HG03354 (cell line): Measurements from ENCODE around the gene CPLX1.
"Not testable (repeated sequence)": the region's sequence is repeated elsewhere in the genome, so short reads cannot be mapped to it uniquely, and the experiment has no call there.

Experiments
- ATAC-seq: cut with Tn5 transposase; IDR thresholded peaks from one replicate; pipeline ENCODE4 v1.9.1; 2021; ENCODE audit warnings: mild to moderate bottlenecking; ENCODE audit not compliant: unreplicated experiment, poor library complexity, severe bottlenecking

Gene CPLX1

GRCh38 chr4:784401-785331, 41.3 kb downstream of the CPLX1 start:
- no peak for ATAC-seq

GRCh38 chr4:781493-782216, 44.3 kb downstream of the CPLX1 start:
- ATAC-seq = peak; percentile 91

- peak; percentile 11 for ATAC-seq
These were observed 45.0 kb downstream of the CPLX1 start for GRCh38 chr4:780716-781492.

- ATAC-seq = not testable (repeated sequence)
These were observed 45.7 kb downstream of the CPLX1 start for GRCh38 chr4:780255-780654.

- no peak for ATAC-seq
These were observed 46.4 kb downstream of the CPLX1 start for GRCh38 chr4:779555-779954.

GRCh38 chr4:777520-778262, 48.2 kb downstream of the CPLX1 start:
- no peak for ATAC-seq

- ATAC-seq = no peak
These were observed 49.0 kb downstream of the CPLX1 start for GRCh38 chr4:776743-777441.

- ATAC-seq = not testable (repeated sequence)
These were observed 50.4 kb downstream of the CPLX1 start for GRCh38 chr4:775485-775884.

- ATAC-seq = not testable (repeated sequence)
These were observed 51.4 kb downstream of the CPLX1 start for GRCh38 chr4:774419-775092.

- ATAC-seq = no peak
These were observed 52.7 kb downstream of the CPLX1 start for GRCh38 chr4:773214-773613.

GRCh38 chr4:772776-773175, 53.2 kb downstream of the CPLX1 start:
- no peak for ATAC-seq

GRCh38 chr4:772118-772517, 53.8 kb downstream of the CPLX1 start:
- ATAC-seq = no peak

GRCh38 chr4:771464-771863, 54.5 kb downstream of the CPLX1 start:
- ATAC-seq = no peak

GRCh38 chr4:770022-770421, 55.9 kb downstream of the CPLX1 start:
- no peak for ATAC-seq

GRCh38 chr4:769511-769910, 56.4 kb downstream of the CPLX1 start:
- ATAC-seq = no peak

GRCh38 chr4:768995-769394, 56.9 kb downstream of the CPLX1 start:
- ATAC-seq = no peak

- no peak for ATAC-seq
These were observed 57.9 kb downstream of the CPLX1 start for GRCh38 chr4:768076-768475.

GRCh38 chr4:766559-767283, 59.2 kb downstream of the CPLX1 start:
- ATAC-seq = no peak
